NT2/D1 (cell line): ENCODE results near the gene NPAS2.

ENCODE experiments used
- DNase-seq: peaks from one replicate; pipeline ENCODE4 v3.0.0-alpha.2; 2011; ENCODE audit warnings: low read depth, low spot score
- H3K27me3 ChIP-seq: 2 replicates; pipeline ENCODE4 v1.6.0; 2011; ENCODE audit warnings: mild to moderate bottlenecking; ENCODE audit not compliant: insufficient read length, insufficient read depth
- H3K36me3 ChIP-seq: 2 replicates; pipeline ENCODE4 v1.6.1; 2011; ENCODE audit warnings: mild to moderate bottlenecking, low read length, mixed read lengths; ENCODE audit not compliant: insufficient read depth, insufficient read length
- H3K4me1 ChIP-seq: 2 replicates; pipeline ENCODE4 v1.5.1; 2011; ENCODE audit not compliant: insufficient read depth, insufficient read length
- H3K4me3 ChIP-seq: 2 replicates; pipeline ENCODE4 v1.5.1; 2011; ENCODE audit warnings: low read depth; ENCODE audit not compliant: insufficient read length
- H3K9ac ChIP-seq: 2 replicates; pipeline ENCODE4 v1.6.0; 2011; ENCODE audit warnings: low read depth; ENCODE audit not compliant: insufficient read length
- H3K9me3 ChIP-seq: 2 replicates; pipeline ENCODE4 v1.5.1; 2011; ENCODE audit warnings: mild to moderate bottlenecking, low read length; ENCODE audit not compliant: insufficient read depth
- SUZ12 ChIP-seq: IDR thresholded peaks from 2 replicates; pipeline ENCODE4 v1.6.1; 2011; ENCODE audit not compliant: insufficient read length, insufficient read depth; ENCODE audit errors: extremely low read depth
- YY1 ChIP-seq: IDR thresholded peaks from 2 replicates; pipeline ENCODE4 v1.6.1; 2011; ENCODE audit not compliant: insufficient read length, insufficient read depth
- ZNF274 ChIP-seq: IDR thresholded peaks from 2 replicates; pipeline ENCODE4 v1.6.1; 2011; ENCODE audit warnings: mild to moderate bottlenecking, low read depth, low read length

NPAS2 gene

DNA sequence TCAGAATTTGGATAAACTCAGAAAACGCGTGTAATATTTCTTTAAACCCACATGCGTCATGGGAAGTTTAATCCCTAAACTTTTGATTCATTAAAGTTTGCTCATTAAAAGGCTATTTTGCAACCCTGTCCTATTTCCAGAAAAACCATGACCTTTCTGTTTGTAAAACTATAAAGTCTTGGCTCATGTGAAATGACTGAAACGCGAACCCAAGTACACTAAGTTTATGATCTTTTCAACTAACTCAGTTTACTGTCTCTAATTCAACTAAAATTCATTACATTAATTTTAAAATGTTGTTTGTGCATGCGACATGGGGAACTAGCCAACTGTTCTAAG lies 178.3 kb downstream of the NPAS2 start:
- Histone ChIP-seq H3K4me1 (no peaks in the 10 kb centered on the region), H3K36me3 (peaks cover 10% of the 10 kb centered on the region), H3K27me3 (peaks cover 4% of the 10 kb centered on the region), H3K9ac (no peak overlapping the region), H3K9me3 (no peaks in the 10 kb centered on the region), H3K4me3 (no peak overlapping the region)
- TF ChIP-seq SUZ12 (no peak), ZNF274 (no peak), YY1 (no peak)
- no peak for DNase-seq

DNA sequence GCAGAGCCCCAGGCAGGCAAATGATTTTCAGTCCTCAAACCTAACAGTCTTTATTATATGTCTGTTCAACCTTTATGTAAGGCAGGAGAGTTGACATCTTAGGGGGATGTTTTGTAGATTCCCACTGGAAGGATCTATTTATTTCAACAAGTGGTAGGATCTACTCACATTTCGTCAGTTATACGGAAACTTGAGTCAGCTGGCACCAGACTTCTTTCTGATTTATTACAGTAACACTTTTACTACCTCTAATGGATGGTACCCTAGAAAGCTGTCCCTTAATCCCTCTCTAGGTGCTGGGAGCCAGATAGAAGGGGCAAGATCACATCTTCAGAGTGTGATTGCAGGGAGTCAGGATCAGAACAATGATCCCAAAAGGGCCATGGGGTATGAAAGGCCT lies 180.1 kb downstream of the NPAS2 start:
- no peak for TF ChIP-seq ZNF274
- TF ChIP-seq YY1 = no peak
- DNase-seq = no peak
- H3K4me3 ChIP-seq = no peak overlapping the region
- H3K36me3 ChIP-seq = peaks cover 28% of the 10 kb centered on the region
- no peaks in the 10 kb centered on the region for H3K9me3 ChIP-seq
- H3K9ac ChIP-seq = no peak overlapping the region
- H3K27me3 ChIP-seq = peaks cover 4% of the 10 kb centered on the region
- H3K4me1 ChIP-seq = peaks cover 6% of the 10 kb centered on the region

DNA sequence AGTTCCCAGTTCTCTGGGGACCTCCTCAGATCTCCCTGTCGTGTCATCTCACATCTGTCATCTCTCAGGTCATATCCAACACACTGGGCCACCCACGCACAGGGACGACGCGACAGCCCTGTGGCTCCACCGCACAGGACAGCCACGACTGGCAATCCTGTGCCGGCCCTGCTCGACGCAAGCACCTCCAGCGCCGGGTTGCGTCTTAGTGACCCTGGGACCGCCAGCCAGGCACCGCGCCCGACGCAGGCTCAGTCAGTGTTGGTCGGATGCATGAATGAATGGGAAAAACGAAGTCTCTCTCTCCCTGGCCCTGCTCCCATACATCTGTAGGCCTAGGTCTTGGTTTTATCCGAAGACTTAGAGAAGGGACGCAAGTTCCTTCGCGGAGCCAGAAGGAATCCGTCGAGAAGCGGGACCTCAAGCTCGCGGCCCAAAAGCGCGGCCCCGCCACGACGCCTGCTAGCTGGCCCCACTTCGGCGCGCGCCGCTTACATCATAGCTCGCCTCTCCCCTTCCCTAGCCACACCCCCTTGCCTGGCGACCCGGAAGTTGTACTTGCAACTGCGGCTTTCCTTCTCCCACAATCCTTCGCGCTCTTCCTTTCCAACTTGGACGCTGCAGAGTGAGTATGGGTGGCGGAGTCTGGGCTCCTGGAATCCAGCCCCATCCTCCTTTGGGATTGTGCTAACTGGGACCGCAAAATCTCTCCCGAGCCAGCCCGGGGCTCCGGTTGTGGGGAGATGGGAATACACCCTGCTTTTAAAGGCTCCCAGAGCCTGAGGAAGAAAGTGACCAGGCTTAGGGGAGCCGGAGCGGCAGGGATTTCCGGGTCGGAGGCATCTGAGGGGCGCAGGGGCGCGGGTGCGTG lies 182.0 kb downstream of the NPAS2 start, which contains the start of gene RPL31:
Gene RPL31 (plus strand): TSS at position 599 of the 871 bp plus-strand sequence. CDS start 413 bp downstream, outside the sequence.
- TF ChIP-seq YY1 = no peak
- TF ChIP-seq ZNF274 = no peak
- TF ChIP-seq SUZ12 = no peak
- Histone ChIP-seq H3K27me3 (peaks cover 4% of the 10 kb centered on the region), H3K36me3 (peaks cover 47% of the 10 kb centered on the region), H3K4me1 (peaks cover 7% of the 10 kb centered on the region), H3K9ac (peak within 1 kb of the TSS; percentile 98), H3K4me3 (peak within 1 kb of the TSS; percentile 97), H3K9me3 (no peaks in the 10 kb centered on the region)
- DNase-seq = peak; percentile 96

DNA sequence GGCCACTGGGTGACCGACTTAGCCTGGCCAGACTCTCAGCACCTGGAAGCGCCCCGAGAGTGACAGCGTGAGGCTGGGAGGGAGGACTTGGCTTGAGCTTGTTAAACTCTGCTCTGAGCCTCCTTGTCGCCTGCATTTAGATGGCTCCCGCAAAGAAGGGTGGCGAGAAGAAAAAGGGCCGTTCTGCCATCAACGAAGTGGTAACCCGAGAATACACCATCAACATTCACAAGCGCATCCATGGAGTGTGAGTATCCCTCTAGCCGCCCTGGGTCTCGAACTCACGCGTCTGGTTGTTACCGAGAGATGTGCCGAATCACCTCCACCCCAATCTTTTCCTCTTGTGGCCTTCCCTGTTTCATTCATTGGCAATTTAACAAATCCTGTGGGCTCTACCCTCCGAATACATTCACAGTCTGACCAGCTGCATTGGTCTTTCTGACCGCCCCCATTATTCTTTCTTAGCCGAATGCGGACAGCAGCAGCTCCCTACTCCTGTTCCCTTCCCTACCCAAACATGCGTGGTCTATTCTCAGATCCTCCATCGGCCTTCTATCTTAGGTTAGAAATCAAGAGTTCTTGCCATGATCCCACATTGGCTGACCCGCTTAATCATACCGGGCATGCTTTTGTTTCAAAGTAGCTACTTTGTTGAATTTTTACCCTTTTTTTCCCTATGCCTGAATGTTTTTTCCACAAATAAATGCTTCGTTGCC lies 182.8 kb downstream of the NPAS2 start:
- no peak for DNase-seq
- Histone ChIP-seq H3K9ac (peak overlapping the region; percentile 98), H3K4me3 (peak overlapping the region; percentile 97), H3K4me1 (peaks cover 7% of the 10 kb centered on the region), H3K27me3 (peaks cover 4% of the 10 kb centered on the region), H3K9me3 (no peaks in the 10 kb centered on the region), H3K36me3 (peaks cover 55% of the 10 kb centered on the region)
- no peak for TF ChIP-seq SUZ12
- TF ChIP-seq YY1 = no peak
- TF ChIP-seq ZNF274 = no peak

DNA sequence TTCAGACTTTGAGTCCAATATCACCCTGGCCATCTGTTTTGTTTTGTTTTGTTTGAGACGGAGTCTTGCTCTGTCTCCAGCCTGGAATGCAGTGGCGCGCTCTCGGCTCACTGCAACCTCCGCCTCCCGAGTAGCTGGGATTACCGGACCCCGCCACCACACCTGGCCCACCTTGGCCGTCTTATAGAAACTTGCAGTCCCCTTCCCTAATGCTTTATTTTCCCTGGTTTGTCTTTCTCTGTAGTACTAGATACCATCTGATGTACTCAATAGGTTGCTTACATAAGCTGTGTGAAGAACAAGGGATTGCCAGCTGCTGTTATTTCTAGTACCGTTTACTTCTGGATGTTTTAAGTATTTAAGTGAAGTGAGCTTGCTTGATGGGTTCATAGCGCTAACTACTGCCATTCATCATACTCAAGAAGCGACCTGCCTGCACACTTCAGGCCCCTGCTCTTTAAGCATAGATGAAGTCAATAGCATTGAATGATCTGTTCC lies 183.4 kb downstream of the NPAS2 start:
- H3K4me3 ChIP-seq = peak overlapping the region; percentile 97
- peaks cover 4% of the 10 kb centered on the region for H3K27me3 ChIP-seq
- TF ChIP-seq YY1 = no peak
- TF ChIP-seq ZNF274 = no peak
- TF ChIP-seq SUZ12 = no peak
- H3K36me3 ChIP-seq = peaks cover 61% of the 10 kb centered on the region
- DNase-seq = no peak
- no peaks in the 10 kb centered on the region for H3K9me3 ChIP-seq
- H3K9ac ChIP-seq = peak overlapping the region; percentile 98
- peaks cover 7% of the 10 kb centered on the region for H3K4me1 ChIP-seq

DNA sequence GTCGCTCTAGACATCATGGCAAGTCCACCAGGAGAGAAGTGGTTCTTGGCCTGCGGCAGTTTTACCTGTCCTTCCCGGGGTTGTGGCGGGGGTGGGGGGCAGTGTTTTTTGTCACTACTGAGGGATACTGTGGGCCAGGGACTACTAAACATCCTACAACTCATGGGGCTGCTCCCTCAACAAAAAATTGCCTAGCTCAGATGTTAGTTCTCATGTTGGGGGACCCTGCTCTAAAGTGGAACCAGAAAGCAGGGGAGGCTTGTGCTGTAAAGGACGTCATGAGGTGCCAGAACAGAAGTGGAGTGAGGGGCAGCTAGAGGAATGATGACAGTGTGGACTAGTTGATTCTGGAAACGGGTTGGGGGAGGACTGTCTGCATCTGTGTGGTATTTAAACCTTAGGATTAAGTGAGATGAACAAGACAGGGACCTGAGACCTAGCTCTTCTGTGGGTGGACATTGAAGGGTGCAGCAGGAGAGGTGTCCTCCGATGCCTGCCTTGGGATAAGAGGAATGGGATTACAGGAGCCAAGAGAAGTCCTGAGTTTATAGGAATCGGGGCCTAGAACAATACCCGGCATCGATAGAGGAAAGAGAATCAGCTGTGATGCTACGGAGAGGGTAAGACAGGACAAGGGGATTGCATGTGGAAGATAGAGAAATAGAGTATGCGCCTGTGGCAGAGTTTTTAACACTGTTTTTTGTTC lies 184.8 kb downstream of the NPAS2 start:
- Histone ChIP-seq H3K27me3 (peaks cover 4% of the 10 kb centered on the region), H3K4me1 (peaks cover 7% of the 10 kb centered on the region), H3K9ac (peak overlapping the region; percentile 98), H3K9me3 (no peaks in the 10 kb centered on the region), H3K36me3 (peaks cover 71% of the 10 kb centered on the region), H3K4me3 (peak overlapping the region; percentile 97)
- no peak for DNase-seq
- TF ChIP-seq YY1 (no peak), ZNF274 (no peak), SUZ12 (no peak)

DNA sequence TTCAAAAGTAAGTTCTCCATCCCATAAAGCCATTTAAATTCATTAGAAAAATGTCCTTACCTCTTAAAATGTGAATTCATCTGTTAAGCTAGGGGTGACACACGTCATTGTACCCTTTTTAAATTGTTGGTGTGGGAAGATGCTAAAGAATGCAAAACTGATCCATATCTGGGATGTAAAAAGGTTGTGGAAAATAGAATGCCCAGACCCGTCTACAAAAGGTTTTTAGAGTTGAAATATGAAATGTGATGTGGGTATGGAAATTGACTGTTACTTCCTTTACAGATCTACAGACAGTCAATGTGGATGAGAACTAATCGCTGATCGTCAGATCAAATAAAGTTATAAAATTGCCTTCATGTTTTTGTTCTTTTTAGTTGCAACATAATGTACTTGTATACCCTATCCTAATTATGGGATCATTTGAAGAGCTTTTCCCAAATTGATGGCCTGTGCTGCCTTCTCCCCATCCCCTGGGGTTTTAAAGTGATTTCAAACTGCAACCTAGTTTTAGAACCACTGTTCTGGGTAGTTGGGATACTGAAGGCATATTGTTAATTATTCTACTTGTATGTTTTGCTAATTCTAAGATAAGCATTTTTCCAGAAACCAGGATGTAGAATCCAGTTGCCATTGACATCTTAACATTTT lies 186.3 kb downstream of the NPAS2 start:
- H3K9me3 ChIP-seq = no peaks in the 10 kb centered on the region
- H3K4me3 ChIP-seq = no peak overlapping the region
- H3K36me3 ChIP-seq = peaks cover 81% of the 10 kb centered on the region
- TF ChIP-seq SUZ12 (no peak), YY1 (no peak), ZNF274 (no peak)
- H3K4me1 ChIP-seq = peaks cover 7% of the 10 kb centered on the region
- no peaks in the 10 kb centered on the region for H3K27me3 ChIP-seq
- H3K9ac ChIP-seq = no peak overlapping the region
- no peak for DNase-seq
